Esophagus muscularis mucosa (tissue), 4 donors: Measurements from ENCODE around the gene EEF1B2.

Experiments used
- EP300 ChIP-seq: sonication (generic); formaldehyde crosslinking; IDR thresholded peaks from one replicate; pipeline ENCODE4 v1.6.1; 2017; ENCODE audit warnings: antibody characterized with exemption
- POLR2A ChIP-seq: fragments of 450-650 bp; IDR thresholded peaks from one replicate; pipeline ENCODE4 v1.6.1; 2017; ENCODE audit warnings: antibody characterized with exemption, moderate library complexity, mild to moderate bottlenecking, low read depth
- TF ChIP-seq, protein P1 (sequence below), 3 experiments: fragments of 200-600 bp in 2 of 3; fragments of 450-650 bp in 1 of 3; sonication (generic) in 2 of 3; IDR thresholded peaks; one replicate each; pipeline ENCODE4 v1.5.1; 2017 to 2019; ENCODE audit warnings: antibody characterized with exemption in 3 of 3, mild to moderate bottlenecking in 2 of 3, moderate library complexity in 1 of 3

DNA sequence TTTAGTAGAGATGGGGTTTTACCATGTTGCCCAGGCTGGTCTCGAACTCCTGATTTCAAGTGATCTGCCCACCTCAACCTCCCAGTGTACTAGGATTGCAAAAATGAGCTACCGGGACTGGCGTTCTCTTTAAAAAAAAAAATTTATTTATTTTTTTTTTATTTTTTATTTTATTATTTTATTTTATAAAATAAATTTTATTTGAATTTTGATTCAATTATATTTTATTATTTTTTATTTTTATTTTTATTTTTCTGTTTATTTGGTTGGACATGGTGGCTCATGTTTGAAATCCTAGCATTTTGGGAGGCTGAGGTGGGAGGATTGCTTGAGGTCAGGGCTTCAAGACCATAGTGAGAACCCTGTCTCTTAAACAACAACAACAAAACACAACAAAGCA is 32.5 kb downstream of the EEF1B2 start:
- TF ChIP-seq, protein P1, sequence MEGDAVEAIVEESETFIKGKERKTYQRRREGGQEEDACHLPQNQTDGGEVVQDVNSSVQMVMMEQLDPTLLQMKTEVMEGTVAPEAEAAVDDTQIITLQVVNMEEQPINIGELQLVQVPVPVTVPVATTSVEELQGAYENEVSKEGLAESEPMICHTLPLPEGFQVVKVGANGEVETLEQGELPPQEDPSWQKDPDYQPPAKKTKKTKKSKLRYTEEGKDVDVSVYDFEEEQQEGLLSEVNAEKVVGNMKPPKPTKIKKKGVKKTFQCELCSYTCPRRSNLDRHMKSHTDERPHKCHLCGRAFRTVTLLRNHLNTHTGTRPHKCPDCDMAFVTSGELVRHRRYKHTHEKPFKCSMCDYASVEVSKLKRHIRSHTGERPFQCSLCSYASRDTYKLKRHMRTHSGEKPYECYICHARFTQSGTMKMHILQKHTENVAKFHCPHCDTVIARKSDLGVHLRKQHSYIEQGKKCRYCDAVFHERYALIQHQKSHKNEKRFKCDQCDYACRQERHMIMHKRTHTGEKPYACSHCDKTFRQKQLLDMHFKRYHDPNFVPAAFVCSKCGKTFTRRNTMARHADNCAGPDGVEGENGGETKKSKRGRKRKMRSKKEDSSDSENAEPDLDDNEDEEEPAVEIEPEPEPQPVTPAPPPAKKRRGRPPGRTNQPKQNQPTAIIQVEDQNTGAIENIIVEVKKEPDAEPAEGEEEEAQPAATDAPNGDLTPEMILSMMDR (IDR thresholded peaks at IDR 0.05) = no peak
- TF ChIP-seq EP300 = no peak
- no peak for TF ChIP-seq POLR2A
